CD4-positive, alpha-beta T cell (primary cell): ENCODE data around the gene BTN1A1. TPM values are rescaled to one million over a fixed set of nuclear protein-coding genes. Genes with fewer than 3 reads are reported as not detected.
"Not testable (repeated sequence)": the region's sequence is repeated elsewhere in the genome, so short reads cannot be mapped to it uniquely, and the experiment has no call there.

Experiments used
- ATAC-seq: fragments of 200-7000 bp; cut with Tn5 transposase; one replicate; pipeline ENCODE4 v1.10.0; 2022; ENCODE audit warnings: mild to moderate bottlenecking; ENCODE audit not compliant: poor library complexity
- CTCF ChIA-PET: fragments of 350-600 bp; sonication (Branson Sonifier 250); formaldehyde crosslinking; loops from one replicate; lab custom pipeline; 2021; ENCODE audit warnings: antibody characterized with exemption, inconsistent platforms; lab: Charles Lee
- POLR2A ChIA-PET: fragments of 350-600 bp; sonication (Branson Sonifier 250); formaldehyde crosslinking; loops from one replicate; lab custom pipeline; 2021; ENCODE audit warnings: antibody characterized with exemption, inconsistent platforms; lab: Charles Lee
- DNase-seq, 14 experiments: peaks; one replicate each; pipeline ENCODE4 v3.0.0-alpha.2; 2013 to 2020; ENCODE audit warnings: mixed read lengths in 2 of 14
- H3K27ac ChIP-seq, 2 donors: one replicate each; pipeline versions ENCODE4 v1.5.1 to v1.7.0; 2013; ENCODE audit warnings: low read length in 2 of 2, low read depth in 1 of 2, mild to moderate bottlenecking in 1 of 2
- H3K27me3 ChIP-seq, 2 experiments: 1 replicate in 1 of 2; 2 replicates in 1 of 2; pipeline versions ENCODE4 v1.6.1 to v1.7.0; 2013; ENCODE audit warnings: low read length in 2 of 2, control low read depth in 1 of 2, mild to moderate bottlenecking in 1 of 2, moderate library complexity in 1 of 2; ENCODE audit not compliant: insufficient read depth in 2 of 2, control insufficient read depth in 1 of 2
- H3K36me3 ChIP-seq: one replicate; pipeline ENCODE4 v1.6.1; 2013; ENCODE audit warnings: low read length, control low read depth; ENCODE audit not compliant: insufficient read depth
- H3K4me1 ChIP-seq: one replicate; pipeline ENCODE4 v1.6.1; 2013; ENCODE audit warnings: low read length, control low read depth; ENCODE audit not compliant: insufficient read depth
- H3K4me3 ChIP-seq: one replicate; pipeline ENCODE4 v1.5.1; 2013; ENCODE audit warnings: mild to moderate bottlenecking, low read length, moderate library complexity
- H3K9me3 ChIP-seq, 2 experiments: 1 replicate in 1 of 2; 2 replicates in 1 of 2; pipeline versions ENCODE4 v1.6.1 to v1.7.0; 2013; ENCODE audit warnings: low read length in 2 of 2, mild to moderate bottlenecking in 2 of 2, control low read depth in 1 of 2, moderate library complexity in 1 of 2; ENCODE audit not compliant: control insufficient read depth in 1 of 2, insufficient read depth in 1 of 2
- H3K27ac Mint-ChIP-seq: one replicate; pipeline ENCODE4 v1.8.0; 2020; ENCODE audit warnings: mixed read lengths
- H3K27me3 Mint-ChIP-seq: one replicate; pipeline ENCODE4 v1.8.0; 2021; ENCODE audit warnings: mixed read lengths
- H3K36me3 Mint-ChIP-seq: one replicate; pipeline ENCODE4 v1.8.0; 2021; ENCODE audit warnings: low read depth, mixed read lengths
- H3K4me1 Mint-ChIP-seq: one replicate; pipeline ENCODE4 v1.8.0; 2021; ENCODE audit warnings: low read depth, mixed read lengths
- H3K4me3 Mint-ChIP-seq: one replicate; pipeline ENCODE4 v1.8.0; 2020; ENCODE audit warnings: mild to moderate bottlenecking, mixed read lengths
- H3K9me3 Mint-ChIP-seq: one replicate; pipeline ENCODE4 v1.8.0; 2020; ENCODE audit warnings: mixed read lengths
- intact Hi-C, 2 experiments: fragments of 100-400 bp; cut with DNase I in 1 of 2; cut with micrococcal nuclease in 1 of 2; formaldehyde crosslinking; loops; one replicate each; pipeline versions ENCODE4 v1.15.1 to v1.9.0; 2023 to 2025; cut with DNase I, micrococcal nuclease
- total RNA-seq, 174 experiments: library from RNA in 2 of 174; stranded (reverse) in 2 of 174; gene quantifications; one replicate each; pipeline ENCODE4 v1.2.3 and lab custom pipeline; 2021 to 2026
- TF ChIP-seq, protein P1 (sequence below): fragments of 200-600 bp; IDR thresholded peaks from one replicate; pipeline ENCODE4 v1.8.0; 2022; ENCODE audit warnings: antibody characterized with exemption, mild to moderate bottlenecking

Gene BTN1A1
- total RNA-seq, 2 experiments from 2014 or later = not detected

DNA sequence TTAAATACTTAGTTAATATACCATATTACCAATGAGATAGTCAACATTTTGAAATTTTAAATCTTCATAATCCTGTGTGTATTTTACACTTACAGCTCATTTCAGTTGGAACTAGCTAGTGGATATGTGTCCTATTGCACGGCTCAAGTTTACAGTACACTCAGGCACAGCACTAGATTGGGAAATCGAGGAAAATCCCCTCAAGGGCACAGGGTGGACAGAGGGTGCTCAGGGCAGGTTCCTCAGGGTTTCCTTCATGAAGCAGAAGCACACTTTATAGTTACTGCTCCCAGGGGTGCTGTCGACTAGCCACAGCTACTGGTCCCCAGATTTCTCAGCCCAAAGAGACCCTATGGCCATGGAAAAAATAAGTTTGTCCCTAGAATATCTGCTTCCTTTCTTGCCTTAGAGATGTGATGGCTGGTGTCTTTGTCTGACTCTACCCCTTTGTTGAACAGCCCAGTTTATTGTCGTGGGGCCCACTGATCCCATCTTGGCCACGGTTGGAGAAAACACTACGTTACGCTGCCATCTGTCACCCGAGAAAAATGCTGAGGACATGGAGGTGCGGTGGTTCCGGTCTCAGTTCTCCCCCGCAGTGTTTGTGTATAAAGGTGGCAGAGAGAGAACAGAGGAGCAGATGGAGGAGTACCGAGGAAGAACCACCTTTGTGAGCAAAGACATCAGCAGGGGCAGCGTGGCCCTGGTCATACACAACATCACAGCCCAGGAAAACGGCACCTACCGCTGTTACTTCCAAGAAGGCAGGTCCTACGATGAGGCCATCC, 40.9 kb upstream of the BTN1A1 start:
- intact Hi-C loops = loop anchor here (2.0 to 5.0 kb wide), 3 partner anchors 14 to 78 kb away; partner anchors contain the start of genes BTN3A1 (in 1 of the 2) and HMGN4 (in 1 of the 2)

DNA sequence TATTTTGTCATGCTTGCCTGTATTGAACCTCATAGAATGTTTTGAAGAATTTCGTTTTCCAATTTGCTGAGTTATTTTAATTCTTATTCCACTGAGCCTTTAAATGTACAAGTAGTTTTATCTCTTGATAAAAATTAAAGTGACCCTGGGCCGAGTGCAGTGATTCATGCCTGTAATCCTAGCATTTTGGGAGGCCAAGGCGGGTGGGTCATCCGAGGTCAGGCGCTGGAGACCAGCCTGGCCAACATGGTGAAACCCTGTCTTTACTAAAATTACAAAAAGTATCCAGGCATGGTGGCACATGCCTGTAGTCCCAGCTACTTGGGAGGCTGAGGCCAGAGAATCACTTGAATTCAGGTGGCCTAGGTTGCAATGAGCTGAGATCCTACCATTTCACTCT, 38.8 kb upstream of the BTN1A1 start:
- peaks cover 51% of the 10 kb centered on the region for H3K4me1 ChIP-seq

More for the DNA sequence above, 40.9 kb upstream of the BTN1A1 start:
- no peaks in the 10 kb centered on the region for H3K27me3 ChIP-seq
- peaks cover 70% of the 10 kb centered on the region for H3K4me1 Mint-ChIP-seq
- peaks cover 51% of the 10 kb centered on the region for H3K4me1 ChIP-seq
- H3K4me3 ChIP-seq = peak overlapping the region; percentile 91
- H3K36me3 Mint-ChIP-seq = peaks cover 69% of the 10 kb centered on the region
- H3K27ac Mint-ChIP-seq = peak overlapping the region; percentile 92
- peak in 2 of 14 experiments; percentile 43 to 45 for DNase-seq
- POLR2A ChIA-PET = no interaction called here
- CTCF ChIA-PET = no interaction called here
- peaks cover 57% of the 10 kb centered on the region for H3K36me3 ChIP-seq
- H3K27ac ChIP-seq = no peak overlapping the region
- H3K4me3 Mint-ChIP-seq = peak overlapping the region; percentile 82
- TF ChIP-seq, protein P1, sequence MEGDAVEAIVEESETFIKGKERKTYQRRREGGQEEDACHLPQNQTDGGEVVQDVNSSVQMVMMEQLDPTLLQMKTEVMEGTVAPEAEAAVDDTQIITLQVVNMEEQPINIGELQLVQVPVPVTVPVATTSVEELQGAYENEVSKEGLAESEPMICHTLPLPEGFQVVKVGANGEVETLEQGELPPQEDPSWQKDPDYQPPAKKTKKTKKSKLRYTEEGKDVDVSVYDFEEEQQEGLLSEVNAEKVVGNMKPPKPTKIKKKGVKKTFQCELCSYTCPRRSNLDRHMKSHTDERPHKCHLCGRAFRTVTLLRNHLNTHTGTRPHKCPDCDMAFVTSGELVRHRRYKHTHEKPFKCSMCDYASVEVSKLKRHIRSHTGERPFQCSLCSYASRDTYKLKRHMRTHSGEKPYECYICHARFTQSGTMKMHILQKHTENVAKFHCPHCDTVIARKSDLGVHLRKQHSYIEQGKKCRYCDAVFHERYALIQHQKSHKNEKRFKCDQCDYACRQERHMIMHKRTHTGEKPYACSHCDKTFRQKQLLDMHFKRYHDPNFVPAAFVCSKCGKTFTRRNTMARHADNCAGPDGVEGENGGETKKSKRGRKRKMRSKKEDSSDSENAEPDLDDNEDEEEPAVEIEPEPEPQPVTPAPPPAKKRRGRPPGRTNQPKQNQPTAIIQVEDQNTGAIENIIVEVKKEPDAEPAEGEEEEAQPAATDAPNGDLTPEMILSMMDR = no peak
- no peaks in the 10 kb centered on the region for H3K9me3 ChIP-seq
- H3K27me3 Mint-ChIP-seq = no peaks in the 10 kb centered on the region
- no peak for ATAC-seq
- no peaks in the 10 kb centered on the region for H3K9me3 Mint-ChIP-seq

DNA sequence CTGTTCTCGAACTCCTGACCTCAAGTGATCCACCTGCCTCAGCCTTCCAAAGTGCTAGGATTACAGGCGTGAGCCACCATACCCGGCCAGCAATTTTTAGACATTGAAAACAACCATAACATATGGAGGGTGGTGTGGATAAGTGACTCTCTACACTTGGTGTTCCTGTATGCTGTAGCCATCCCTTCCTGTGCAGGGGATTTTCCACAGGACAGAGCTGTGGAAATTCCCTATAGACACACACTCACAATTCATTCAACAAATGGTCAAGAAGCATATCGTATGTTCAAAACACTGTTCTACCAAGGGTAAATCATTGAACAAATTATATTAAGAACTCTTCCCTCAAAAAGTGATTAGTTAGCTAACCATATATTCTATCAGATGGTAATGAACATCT, 36.1 kb upstream of the BTN1A1 start:
- intact Hi-C loops = no loop called here
- TF ChIP-seq, protein P1 = no peak
- Histone ChIP-seq H3K27me3 (no peaks in the 10 kb centered on the region), H3K27ac (no peak overlapping the region), H3K36me3 (peaks cover 93% of the 10 kb centered on the region), H3K4me3 (no peak overlapping the region), H3K4me1 (peaks cover 42% of the 10 kb centered on the region), H3K9me3 (no peaks in the 10 kb centered on the region)
- Mint-ChIP-seq H3K9me3 (no peaks in the 10 kb centered on the region), H3K4me3 (no peak overlapping the region), H3K27ac (peak overlapping the region; percentile 50), H3K27me3 (no peaks in the 10 kb centered on the region), H3K4me1 (peaks cover 49% of the 10 kb centered on the region), H3K36me3 (peaks cover 97% of the 10 kb centered on the region)
- CTCF ChIA-PET = no interaction called here
- POLR2A ChIA-PET = interaction anchor here (0.5 to 1.9 kb wide), 3 partner anchors 10 to 81 kb away, joined by 3 to 8 read pairs (median 3); partner anchors contain the start of gene BTN2A2
- ATAC-seq (no peak), DNase-seq (no peak)

More for the DNA sequence above, 38.8 kb upstream of the BTN1A1 start:
- intact Hi-C loops, ATAC-seq, H3K27me3 ChIP-seq, H3K27me3 Mint-ChIP-seq, DNase-seq, H3K4me3 ChIP-seq, H3K9me3 ChIP-seq, CTCF ChIA-PET, H3K27ac ChIP-seq, H3K9me3 Mint-ChIP-seq: not testable (repeated sequence)
- peaks cover 69% of the 10 kb centered on the region for H3K36me3 ChIP-seq
- peaks cover 76% of the 10 kb centered on the region for H3K4me1 Mint-ChIP-seq
- POLR2A ChIA-PET = interaction anchor here (1.2 to 2.1 kb wide), 2 partner anchors 12 to 338 kb away, joined by 3 to 16 read pairs; a partner anchor contains a TSS
- peaks cover 91% of the 10 kb centered on the region for H3K36me3 Mint-ChIP-seq
- H3K27ac Mint-ChIP-seq = peak overlapping the region; percentile 38
- peak overlapping the region; percentile 82 for H3K4me3 Mint-ChIP-seq
